Karpas-422 (cell line): Measurements from ENCODE around the gene NOS1. TPM values are rescaled to one million over a fixed set of nuclear protein-coding genes. Genes with fewer than 3 reads are reported as not detected.
A peak's percentile ranks its signal among the peaks of the same experiment; 100 is the strongest.
"Not testable (repeated sequence)": the region's sequence is repeated elsewhere in the genome, so short reads cannot be mapped to it uniquely, and the experiment has no call there.

Experiments used
- DNase-seq: peaks from one replicate; pipeline ENCODE4 v3.0.0-alpha.2; 2015
- H2AFZ ChIP-seq: fragments of 200-600 bp; sonication (generic); 2 replicates; pipeline ENCODE4 v1.6.1; 2014; ENCODE audit warnings: antibody characterized with exemption, low read length, mixed read lengths
- H3K27ac ChIP-seq: fragments of 200-600 bp; sonication (generic); 2 replicates; pipeline ENCODE4 v1.5.1; 2014; ENCODE audit warnings: mild to moderate bottlenecking, low read length, moderate library complexity
- H3K27me3 ChIP-seq: fragments of 200-600 bp; sonication (generic); 2 replicates; pipeline ENCODE4 v1.6.1; 2014; ENCODE audit warnings: low read length, mixed read lengths
- H3K36me3 ChIP-seq: fragments of 200-600 bp; sonication (generic); 2 replicates; pipeline ENCODE4 v1.6.1; 2014; ENCODE audit warnings: low read length, mixed read lengths; ENCODE audit not compliant: insufficient read depth
- H3K4me1 ChIP-seq: fragments of 200-600 bp; sonication (generic); 2 replicates; pipeline ENCODE4 v1.6.1; 2014; ENCODE audit warnings: mild to moderate bottlenecking, low read length, mixed read lengths
- H3K4me2 ChIP-seq: fragments of 200-600 bp; sonication (generic); 2 replicates; pipeline ENCODE4 v1.6.1; 2014; ENCODE audit warnings: low read length, low read depth, mild to moderate bottlenecking; ENCODE audit not compliant: poor library complexity, severe bottlenecking
- H3K4me3 ChIP-seq: fragments of 200-600 bp; sonication (generic); 2 replicates; pipeline ENCODE4 v1.5.1; 2014; ENCODE audit warnings: mild to moderate bottlenecking, antibody characterized with exemption, low read length, mixed read lengths
- H3K79me2 ChIP-seq: fragments of 200-600 bp; sonication (generic); 2 replicates; pipeline ENCODE4 v1.6.1; 2014; ENCODE audit warnings: mild to moderate bottlenecking, low read length, mixed read lengths
- H3K9ac ChIP-seq: fragments of 200-600 bp; sonication (generic); 2 replicates; pipeline ENCODE4 v1.6.0; 2014; ENCODE audit warnings: low read length
- H3K9me2 ChIP-seq: fragments of 200-600 bp; sonication (generic), shearing (Covaris generic); replicated peaks from 2 replicates; pipeline ENCODE4 v1.6.0; 2014; ENCODE audit warnings: mild to moderate bottlenecking, low read length, moderate library complexity; ENCODE audit not compliant: insufficient read depth
- H3K9me3 ChIP-seq: fragments of 300-700, 200-600 bp; sonication (generic); 2 replicates; pipeline ENCODE4 v1.6.1; 2014; ENCODE audit warnings: low read length, mixed read lengths
- H4K20me1 ChIP-seq: fragments of 200-600 bp; sonication (generic); 2 replicates; pipeline ENCODE4 v1.6.1; 2014; ENCODE audit warnings: mild to moderate bottlenecking, antibody characterized with exemption, low read length, low read depth; ENCODE audit not compliant: insufficient read depth
- total RNA-seq: library from RNA; depleted of rRNA; stranded (reverse); fragments of >200 nt; shearing (Covaris generic); gene quantifications from 2 replicates; pipeline ENCODE4 v1.2.3, GENCODE V29; 2014; ENCODE audit warnings: low replicate concordance

Gene NOS1
- total RNA-seq, 1 experiment from 2014 or later = not detected

GRCh38 chr12:117220947-117221346 lies 140.5 kb downstream of the NOS1 start:
- H3K9me3 ChIP-seq, H3K9me2 ChIP-seq, H3K36me3 ChIP-seq, H3K4me2 ChIP-seq, H2AFZ ChIP-seq, H3K27me3 ChIP-seq, H4K20me1 ChIP-seq, DNase-seq, H3K4me1 ChIP-seq, H3K9ac ChIP-seq, H3K27ac ChIP-seq, H3K4me3 ChIP-seq, H3K79me2 ChIP-seq: not testable (repeated sequence)

- Histone ChIP-seq H3K4me1 (no peaks in the 10 kb centered on the region), H3K79me2 (no peaks in the 10 kb centered on the region), H3K27ac (no peak overlapping the region), H3K36me3 (no peaks in the 10 kb centered on the region), H3K4me2 (no peak overlapping the region), H3K9me2 (no peaks in the 10 kb centered on the region), H3K9ac (no peak overlapping the region), H4K20me1 (no peaks in the 10 kb centered on the region), H3K9me3 (no peaks in the 10 kb centered on the region), H3K27me3 (no peaks in the 10 kb centered on the region), H3K4me3 (no peak overlapping the region), H2AFZ (no peak overlapping the region)
- no peak for DNase-seq
Observed at GRCh38 chr12:117218149-117218548, 143.3 kb downstream of the NOS1 start.

- Histone ChIP-seq H4K20me1 (no peaks in the 10 kb centered on the region), H3K9ac (no peak overlapping the region), H3K79me2 (no peaks in the 10 kb centered on the region), H3K36me3 (no peaks in the 10 kb centered on the region), H2AFZ (no peak overlapping the region), H3K9me3 (no peaks in the 10 kb centered on the region), H3K27me3 (no peaks in the 10 kb centered on the region), H3K27ac (no peak overlapping the region), H3K4me2 (no peak overlapping the region), H3K4me3 (no peak overlapping the region), H3K9me2 (no peaks in the 10 kb centered on the region), H3K4me1 (no peaks in the 10 kb centered on the region)
- DNase-seq = no peak
Observed at GRCh38 chr12:117216686-117217085, 144.7 kb downstream of the NOS1 start.

GRCh38 chr12:117214797-117215196 lies 146.6 kb downstream of the NOS1 start:
- Histone ChIP-seq H4K20me1 (no peaks in the 10 kb centered on the region), H3K79me2 (no peaks in the 10 kb centered on the region), H2AFZ (no peak overlapping the region), H3K4me3 (no peak overlapping the region), H3K4me1 (no peaks in the 10 kb centered on the region), H3K4me2 (no peak overlapping the region), H3K9me3 (no peaks in the 10 kb centered on the region), H3K9me2 (no peaks in the 10 kb centered on the region), H3K9ac (no peak overlapping the region), H3K27ac (no peak overlapping the region), H3K36me3 (no peaks in the 10 kb centered on the region), H3K27me3 (no peaks in the 10 kb centered on the region)
- no peak for DNase-seq

GRCh38 chr12:117213295-117213808 lies 148.1 kb downstream of the NOS1 start:
- no peaks in the 10 kb centered on the region for H3K4me1 ChIP-seq
- H4K20me1 ChIP-seq = no peaks in the 10 kb centered on the region
- DNase-seq = no peak
- H3K27me3 ChIP-seq = no peaks in the 10 kb centered on the region
- H3K4me3 ChIP-seq = no peak overlapping the region
- no peaks in the 10 kb centered on the region for H3K79me2 ChIP-seq
- H3K36me3 ChIP-seq = no peaks in the 10 kb centered on the region
- no peaks in the 10 kb centered on the region for H3K9me2 ChIP-seq
- no peak overlapping the region for H3K27ac ChIP-seq
- H3K9me3 ChIP-seq = no peaks in the 10 kb centered on the region
- no peak overlapping the region for H2AFZ ChIP-seq
- no peak overlapping the region for H3K4me2 ChIP-seq
- H3K9ac ChIP-seq = no peak overlapping the region

- H3K9me2 ChIP-seq = no peaks in the 10 kb centered on the region
- H3K4me2 ChIP-seq = no peak overlapping the region
- peak; percentile 89 for DNase-seq
- no peak overlapping the region for H3K27ac ChIP-seq
- no peak overlapping the region for H3K4me3 ChIP-seq
- no peaks in the 10 kb centered on the region for H3K36me3 ChIP-seq
- H3K9ac ChIP-seq = no peak overlapping the region
- H3K4me1 ChIP-seq = no peaks in the 10 kb centered on the region
- H4K20me1 ChIP-seq = no peaks in the 10 kb centered on the region
- no peaks in the 10 kb centered on the region for H3K27me3 ChIP-seq
- no peak overlapping the region for H2AFZ ChIP-seq
- H3K9me3 ChIP-seq = no peaks in the 10 kb centered on the region
- no peaks in the 10 kb centered on the region for H3K79me2 ChIP-seq
Observed at GRCh38 chr12:117212563-117213190, 148.7 kb downstream of the NOS1 start.

GRCh38 chr12:117210266-117210918 lies 151.0 kb downstream of the NOS1 start:
- Histone ChIP-seq H2AFZ (no peak overlapping the region), H3K36me3 (no peaks in the 10 kb centered on the region)

GRCh38 chr12:117209626-117210025 lies 151.8 kb downstream of the NOS1 start:
- no peaks in the 10 kb centered on the region for H3K4me1 ChIP-seq
- no peak overlapping the region for H3K9ac ChIP-seq
- H3K79me2 ChIP-seq = no peaks in the 10 kb centered on the region
- H3K4me3 ChIP-seq = no peak overlapping the region
- no peaks in the 10 kb centered on the region for H3K9me3 ChIP-seq
- H3K9me2 ChIP-seq = no peaks in the 10 kb centered on the region
- no peak overlapping the region for H3K4me2 ChIP-seq
- no peak overlapping the region for H3K27ac ChIP-seq
- H3K36me3 ChIP-seq = no peaks in the 10 kb centered on the region
- H2AFZ ChIP-seq = no peak overlapping the region
- no peaks in the 10 kb centered on the region for H4K20me1 ChIP-seq
- no peaks in the 10 kb centered on the region for H3K27me3 ChIP-seq
- DNase-seq = no peak

More at GRCh38 chr12:117210266-117210918, 151.0 kb downstream of the NOS1 start:
- H3K9me3 ChIP-seq = no peaks in the 10 kb centered on the region
- H3K27me3 ChIP-seq = no peaks in the 10 kb centered on the region
- no peaks in the 10 kb centered on the region for H3K9me2 ChIP-seq
- H3K4me1 ChIP-seq = no peaks in the 10 kb centered on the region
- H3K9ac ChIP-seq = no peak overlapping the region
- DNase-seq = no peak
- no peaks in the 10 kb centered on the region for H3K79me2 ChIP-seq
- H3K4me2 ChIP-seq = no peak overlapping the region
- H3K27ac ChIP-seq = no peak overlapping the region
- H3K4me3 ChIP-seq = no peak overlapping the region
- H4K20me1 ChIP-seq = no peaks in the 10 kb centered on the region
